PC-9 (cell line): Measurements from ENCODE around the gene GNA15.

Source experiments
- EZH2 ChIP-seq: fragments of 200-600 bp; sonication (generic); IDR thresholded peaks from 2 replicates; pipeline ENCODE4 v1.8.0; 2017; ENCODE audit warnings: antibody characterized with exemption, low read depth
- TF ChIP-seq, protein P1 (sequence below): fragments of 200-600 bp; sonication (generic); conservative IDR thresholded peaks from 2 replicates; pipeline ENCODE4 v1.6.1; 2017; ENCODE audit warnings: mixed run types, antibody characterized with exemption, mild to moderate bottlenecking, moderate library complexity

DNA sequence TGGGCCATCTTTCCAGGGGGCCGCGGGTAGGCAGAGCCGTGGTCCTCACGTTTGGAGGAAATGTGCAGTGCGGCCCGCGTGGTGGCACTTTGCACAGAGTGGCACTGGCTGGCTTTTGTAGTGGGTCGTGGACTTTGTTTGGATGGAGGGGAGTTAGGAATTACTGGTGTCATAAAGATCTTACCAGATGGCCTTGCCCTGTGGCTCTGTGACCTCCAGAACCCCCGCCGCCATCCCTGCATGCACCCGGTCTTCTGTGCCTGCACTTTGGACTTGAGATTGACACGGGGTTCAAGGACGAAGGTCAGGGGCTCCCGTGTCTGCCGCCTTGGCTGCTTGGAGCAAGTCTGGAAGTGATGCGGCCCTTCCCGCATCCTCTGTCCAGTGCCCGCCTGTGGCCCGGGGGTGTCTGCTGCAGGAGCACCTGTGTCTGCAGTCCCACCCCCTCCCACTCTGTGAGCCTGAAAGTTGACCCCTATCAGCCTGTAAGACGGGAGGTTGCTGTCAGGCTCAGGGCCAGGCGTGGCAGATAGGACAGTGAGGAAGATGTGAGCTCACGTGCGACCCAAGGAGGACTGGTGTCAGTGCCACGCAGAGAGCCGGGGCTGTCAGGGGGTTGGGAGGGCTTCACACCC, 39.4 kb upstream of the GNA15 start:
- TF ChIP-seq, protein P1, sequence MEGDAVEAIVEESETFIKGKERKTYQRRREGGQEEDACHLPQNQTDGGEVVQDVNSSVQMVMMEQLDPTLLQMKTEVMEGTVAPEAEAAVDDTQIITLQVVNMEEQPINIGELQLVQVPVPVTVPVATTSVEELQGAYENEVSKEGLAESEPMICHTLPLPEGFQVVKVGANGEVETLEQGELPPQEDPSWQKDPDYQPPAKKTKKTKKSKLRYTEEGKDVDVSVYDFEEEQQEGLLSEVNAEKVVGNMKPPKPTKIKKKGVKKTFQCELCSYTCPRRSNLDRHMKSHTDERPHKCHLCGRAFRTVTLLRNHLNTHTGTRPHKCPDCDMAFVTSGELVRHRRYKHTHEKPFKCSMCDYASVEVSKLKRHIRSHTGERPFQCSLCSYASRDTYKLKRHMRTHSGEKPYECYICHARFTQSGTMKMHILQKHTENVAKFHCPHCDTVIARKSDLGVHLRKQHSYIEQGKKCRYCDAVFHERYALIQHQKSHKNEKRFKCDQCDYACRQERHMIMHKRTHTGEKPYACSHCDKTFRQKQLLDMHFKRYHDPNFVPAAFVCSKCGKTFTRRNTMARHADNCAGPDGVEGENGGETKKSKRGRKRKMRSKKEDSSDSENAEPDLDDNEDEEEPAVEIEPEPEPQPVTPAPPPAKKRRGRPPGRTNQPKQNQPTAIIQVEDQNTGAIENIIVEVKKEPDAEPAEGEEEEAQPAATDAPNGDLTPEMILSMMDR: no peak
- no peak for TF ChIP-seq EZH2
